GM23338 (cell line): ENCODE results near the gene ACD. TPM values are rescaled to one million over a fixed set of nuclear protein-coding genes. Genes with fewer than 3 reads are reported as not detected.

Experiments
- ATAC-seq: fragments of 200-7000 bp; cut with Tn5 transposase; 3 replicates; pipeline ENCODE4 v1.9.1; 2020
- DNase-seq: peaks from one replicate; pipeline ENCODE4 v3.0.0-alpha.2; 2015; ENCODE audit warnings: low spot score
- H2AFZ ChIP-seq: fragments of 200-600 bp; sonication (generic); 2 replicates; pipeline ENCODE4 v1.8.0; 2016; ENCODE audit warnings: antibody characterized with exemption, mild to moderate bottlenecking, moderate library complexity
- H3F3A ChIP-seq: fragments of 200-600 bp; sonication (generic); replicated peaks from 2 replicates; pipeline ENCODE4 v1.8.0; 2017; ENCODE audit warnings: antibody characterized with exemption, mixed run types, low read depth
- H3K27ac ChIP-seq: fragments of 200-600 bp; sonication (generic); 2 replicates; pipeline ENCODE4 v1.6.1; 2016; ENCODE audit warnings: low read depth
- H3K27me3 ChIP-seq: fragments of 200-600 bp; sonication (generic); 2 replicates; pipeline ENCODE4 v1.8.0; 2016; ENCODE audit warnings: mild to moderate bottlenecking, mixed run types, moderate library complexity; ENCODE audit not compliant: insufficient read depth
- H3K36me3 ChIP-seq: fragments of 200-600 bp; sonication (generic); 2 replicates; pipeline ENCODE4 v1.8.0; 2016; ENCODE audit warnings: mild to moderate bottlenecking; ENCODE audit not compliant: insufficient read depth
- H3K4me1 ChIP-seq: fragments of 200-600 bp; sonication (generic); 2 replicates; pipeline ENCODE4 v1.8.0; 2016; ENCODE audit warnings: mild to moderate bottlenecking, moderate library complexity; ENCODE audit not compliant: insufficient read depth
- H3K4me2 ChIP-seq: fragments of 200-600 bp; sonication (generic); 2 replicates; pipeline ENCODE4 v1.7.1; 2017; ENCODE audit warnings: mixed run types
- H3K4me3 ChIP-seq: fragments of 200-600 bp; sonication (generic); 2 replicates; pipeline ENCODE4 v1.6.1; 2016; ENCODE audit warnings: mixed run types
- H3K79me2 ChIP-seq: fragments of 200-600 bp; sonication (generic); replicated peaks from 2 replicates; pipeline ENCODE4 v1.8.0; 2017; ENCODE audit warnings: mild to moderate bottlenecking; ENCODE audit not compliant: insufficient read depth
- H3K9me2 ChIP-seq: fragments of 200-600 bp; sonication (generic); 2 replicates; pipeline ENCODE4 v1.8.0; 2017; ENCODE audit not compliant: insufficient read depth
- H4K20me1 ChIP-seq: fragments of 200-600 bp; sonication (generic); replicated peaks from 2 replicates; pipeline ENCODE4 v1.8.0; 2017; ENCODE audit warnings: mild to moderate bottlenecking; ENCODE audit not compliant: insufficient read depth
- H3K27ac Mint-ChIP-seq: 2 replicates; pipeline ENCODE4 v1.8.0; 2020; ENCODE audit warnings: inconsistent platforms, mild to moderate bottlenecking, moderate library complexity, mixed read lengths
- H3K27me3 Mint-ChIP-seq: 3 replicates; pipeline ENCODE4 v1.8.0; 2022; ENCODE audit warnings: low read depth, mild to moderate bottlenecking, moderate library complexity, mixed read lengths, inconsistent platforms; ENCODE audit not compliant: insufficient read depth, poor library complexity
- H3K36me3 Mint-ChIP-seq: 3 replicates; pipeline ENCODE4 v1.8.0; 2021; ENCODE audit warnings: low read depth, mild to moderate bottlenecking, inconsistent platforms, moderate library complexity, mixed read lengths
- H3K4me1 Mint-ChIP-seq: 3 replicates; pipeline ENCODE4 v1.8.0; 2020; ENCODE audit warnings: mild to moderate bottlenecking, inconsistent platforms, mixed read lengths
- H3K4me3 Mint-ChIP-seq: 3 replicates; pipeline ENCODE4 v1.8.0; 2021; ENCODE audit warnings: moderate library complexity, mild to moderate bottlenecking, inconsistent platforms, mixed read lengths
- H3K9me3 Mint-ChIP-seq: 3 replicates; pipeline ENCODE4 v1.8.0; 2020; ENCODE audit warnings: moderate library complexity, mild to moderate bottlenecking, inconsistent platforms, mixed read lengths
- CREB1 ChIP-seq: fragments of 250-450 bp; sonication (Bioruptor Pico); IDR thresholded peaks from 2 replicates; pipeline ENCODE4 v1.5.0; 2020; ENCODE audit warnings: low read depth, mild to moderate bottlenecking, moderate library complexity
- EZH2 ChIP-seq: fragments of 200-600 bp; sonication (generic); IDR thresholded peaks from one replicate; pipeline ENCODE4 v1.8.0; 2017; ENCODE audit warnings: antibody characterized with exemption, mild to moderate bottlenecking, low read depth; ENCODE audit not compliant: unreplicated experiment
- EZH2phosphoT487 ChIP-seq: fragments of 200-600 bp; sonication (generic); IDR thresholded peaks from one replicate; pipeline ENCODE4 v1.8.1; 2018; ENCODE audit warnings: antibody characterized with exemption; ENCODE audit not compliant: unreplicated experiment
- JUNB ChIP-seq: IDR thresholded peaks from one replicate; pipeline ENCODE4 v1.6.1; 2016; ENCODE audit warnings: antibody characterized with exemption; ENCODE audit not compliant: unreplicated experiment
- NANOG ChIP-seq: IDR thresholded peaks from 2 replicates; pipeline ENCODE4 v1.6.1; 2016; ENCODE audit warnings: antibody characterized with exemption, borderline replicate concordance
- POLR2AphosphoS5 ChIP-seq: IDR thresholded peaks from 2 replicates; pipeline ENCODE4 v1.6.1; 2016; ENCODE audit warnings: antibody characterized with exemption, low read depth
- STAT1 ChIP-seq: IDR thresholded peaks from one replicate; pipeline ENCODE4 v1.6.1; 2016; ENCODE audit warnings: antibody characterized with exemption; ENCODE audit not compliant: unreplicated experiment
- ZNF114 ChIP-seq: fragments of 250-450 bp; sonication (Bioruptor Pico); IDR thresholded peaks from 2 replicates; pipeline ENCODE4 v1.5.0; 2020; ENCODE audit warnings: mild to moderate bottlenecking, moderate library complexity
- ZNF331 ChIP-seq: fragments of 250-450 bp; sonication (Bioruptor Pico); IDR thresholded peaks from 2 replicates; pipeline ENCODE4 v1.5.0; 2020; ENCODE audit warnings: low read depth, mild to moderate bottlenecking, moderate library complexity
- polyA plus RNA-seq: library from polyadenylated mRNA; unstranded; fragments of >200 nt; fragmentation: Nextera tagmentation; extraction: Ambion mirVana; gene quantifications from 2 replicates; pipeline ENCODE4 v1.2.1, GENCODE V29; 2016
- total RNA-seq: library from RNA; depleted of rRNA; stranded (reverse); fragments of >200 nt; shearing (Covaris generic); gene quantifications from 2 replicates; pipeline ENCODE4 v1.2.3, GENCODE V29; 2014
- TF ChIP-seq, protein P1 (sequence below), 2 experiments: fragments of 200-600 bp in 1 of 2; sonication (generic) in 1 of 2; conservative IDR thresholded peaks; 2 replicates each; pipeline versions ENCODE4 v1.5.1 to v1.6.1; 2016 to 2017; ENCODE audit warnings: antibody characterized with exemption in 2 of 2, low read depth in 2 of 2, mild to moderate bottlenecking in 2 of 2, moderate library complexity in 1 of 2
- TF ChIP-seq, protein P2 (sequence below): IDR thresholded peaks from one replicate; pipeline ENCODE4 v1.6.1; 2018; ENCODE audit warnings: antibody characterized with exemption; ENCODE audit not compliant: unreplicated experiment
- TF ChIP-seq, protein P3 (sequence below): fragments of 250-450 bp; sonication (Bioruptor Pico); IDR thresholded peaks from 2 replicates; pipeline ENCODE4 v1.5.0; 2020; ENCODE audit warnings: mild to moderate bottlenecking, moderate library complexity
- TF ChIP-seq, protein P4 (sequence below): IDR thresholded peaks from 2 replicates; pipeline ENCODE4 v1.6.1; 2016; ENCODE audit warnings: antibody characterized with exemption

The ACD gene
- total and polyA plus RNA-seq, 2 experiments from 2014 or later: 38.7 to 51.7 TPM

DNA sequence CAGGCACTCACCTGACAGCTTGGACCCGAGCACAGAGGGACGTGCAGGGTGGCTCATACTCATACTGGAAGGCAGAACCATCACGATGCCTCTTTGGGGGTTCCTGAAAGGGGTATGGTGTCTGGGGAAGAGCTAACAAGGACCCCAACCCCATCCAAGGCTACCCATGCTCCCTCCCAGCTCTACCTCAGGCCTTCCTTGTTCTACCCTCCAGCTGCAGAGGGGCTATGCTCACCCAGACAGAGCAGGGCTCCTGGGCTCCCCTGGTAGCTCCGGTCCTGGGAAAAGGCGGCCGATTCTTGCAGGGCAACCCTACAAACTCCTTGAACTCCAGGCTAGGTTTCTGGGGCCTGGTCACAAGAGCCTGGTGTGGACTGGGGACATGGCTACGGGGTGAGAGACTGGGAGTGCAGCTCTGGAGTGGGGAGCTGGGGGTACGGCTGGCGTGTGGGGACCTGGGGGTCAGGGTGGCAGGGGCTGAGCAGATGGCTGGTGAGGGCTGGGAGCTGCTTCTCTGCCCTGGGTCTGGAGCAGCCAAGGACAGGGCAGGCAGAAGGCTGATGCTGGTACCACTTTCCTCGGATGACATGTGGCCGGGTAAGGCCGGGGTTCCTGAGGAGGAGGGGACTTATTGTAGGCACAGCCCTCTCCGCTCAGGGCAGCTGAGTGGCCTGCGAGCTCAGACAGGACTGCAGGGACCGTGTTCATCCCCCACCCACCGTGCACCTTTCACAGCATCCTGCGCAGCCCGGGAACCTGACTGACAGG is 2.1 kb downstream of the ACD start:
- no peaks in the 10 kb centered on the region; the same call in 2 of the 3 replicates for H3K9me3 Mint-ChIP-seq
- Histone ChIP-seq H3K9me2 (no peaks in the 10 kb centered on the region), H3K4me3 (no peak overlapping the region), H3K79me2 (no peaks in the 10 kb centered on the region), H3K4me2 (no peak overlapping the region), H4K20me1 (peaks cover 4% of the 10 kb centered on the region; the same call in 1 of the 2 replicates), H3K4me1 (peaks cover 7% of the 10 kb centered on the region; the same call in 1 of the 2 replicates), H3K27me3 (peaks cover 20% of the 10 kb centered on the region), H3K36me3 (no peaks in the 10 kb centered on the region), H3K27ac (no peak overlapping the region), H3F3A (peaks cover 18% of the 10 kb centered on the region), H2AFZ (no peak overlapping the region)
- no peak for ATAC-seq
- H3K27me3 Mint-ChIP-seq: peaks cover 39% of the 10 kb centered on the region
- TF ChIP-seq, protein P1, sequence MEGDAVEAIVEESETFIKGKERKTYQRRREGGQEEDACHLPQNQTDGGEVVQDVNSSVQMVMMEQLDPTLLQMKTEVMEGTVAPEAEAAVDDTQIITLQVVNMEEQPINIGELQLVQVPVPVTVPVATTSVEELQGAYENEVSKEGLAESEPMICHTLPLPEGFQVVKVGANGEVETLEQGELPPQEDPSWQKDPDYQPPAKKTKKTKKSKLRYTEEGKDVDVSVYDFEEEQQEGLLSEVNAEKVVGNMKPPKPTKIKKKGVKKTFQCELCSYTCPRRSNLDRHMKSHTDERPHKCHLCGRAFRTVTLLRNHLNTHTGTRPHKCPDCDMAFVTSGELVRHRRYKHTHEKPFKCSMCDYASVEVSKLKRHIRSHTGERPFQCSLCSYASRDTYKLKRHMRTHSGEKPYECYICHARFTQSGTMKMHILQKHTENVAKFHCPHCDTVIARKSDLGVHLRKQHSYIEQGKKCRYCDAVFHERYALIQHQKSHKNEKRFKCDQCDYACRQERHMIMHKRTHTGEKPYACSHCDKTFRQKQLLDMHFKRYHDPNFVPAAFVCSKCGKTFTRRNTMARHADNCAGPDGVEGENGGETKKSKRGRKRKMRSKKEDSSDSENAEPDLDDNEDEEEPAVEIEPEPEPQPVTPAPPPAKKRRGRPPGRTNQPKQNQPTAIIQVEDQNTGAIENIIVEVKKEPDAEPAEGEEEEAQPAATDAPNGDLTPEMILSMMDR (conservative IDR thresholded peaks at IDR 0.05; ENCODE audit: low read depth in 2 of 2): no peak
- TF ChIP-seq POLR2AphosphoS5 (no peak), JUNB (no peak), NANOG (no peak), CREB1 (no peak), STAT1 (no peak), EZH2 (no peak), ZNF331 (CRISPR knock-in tag) (no peak), EZH2phosphoT487 (no peak), ZNF114 (CRISPR knock-in tag) (no peak)
- TF ChIP-seq, protein P2, sequence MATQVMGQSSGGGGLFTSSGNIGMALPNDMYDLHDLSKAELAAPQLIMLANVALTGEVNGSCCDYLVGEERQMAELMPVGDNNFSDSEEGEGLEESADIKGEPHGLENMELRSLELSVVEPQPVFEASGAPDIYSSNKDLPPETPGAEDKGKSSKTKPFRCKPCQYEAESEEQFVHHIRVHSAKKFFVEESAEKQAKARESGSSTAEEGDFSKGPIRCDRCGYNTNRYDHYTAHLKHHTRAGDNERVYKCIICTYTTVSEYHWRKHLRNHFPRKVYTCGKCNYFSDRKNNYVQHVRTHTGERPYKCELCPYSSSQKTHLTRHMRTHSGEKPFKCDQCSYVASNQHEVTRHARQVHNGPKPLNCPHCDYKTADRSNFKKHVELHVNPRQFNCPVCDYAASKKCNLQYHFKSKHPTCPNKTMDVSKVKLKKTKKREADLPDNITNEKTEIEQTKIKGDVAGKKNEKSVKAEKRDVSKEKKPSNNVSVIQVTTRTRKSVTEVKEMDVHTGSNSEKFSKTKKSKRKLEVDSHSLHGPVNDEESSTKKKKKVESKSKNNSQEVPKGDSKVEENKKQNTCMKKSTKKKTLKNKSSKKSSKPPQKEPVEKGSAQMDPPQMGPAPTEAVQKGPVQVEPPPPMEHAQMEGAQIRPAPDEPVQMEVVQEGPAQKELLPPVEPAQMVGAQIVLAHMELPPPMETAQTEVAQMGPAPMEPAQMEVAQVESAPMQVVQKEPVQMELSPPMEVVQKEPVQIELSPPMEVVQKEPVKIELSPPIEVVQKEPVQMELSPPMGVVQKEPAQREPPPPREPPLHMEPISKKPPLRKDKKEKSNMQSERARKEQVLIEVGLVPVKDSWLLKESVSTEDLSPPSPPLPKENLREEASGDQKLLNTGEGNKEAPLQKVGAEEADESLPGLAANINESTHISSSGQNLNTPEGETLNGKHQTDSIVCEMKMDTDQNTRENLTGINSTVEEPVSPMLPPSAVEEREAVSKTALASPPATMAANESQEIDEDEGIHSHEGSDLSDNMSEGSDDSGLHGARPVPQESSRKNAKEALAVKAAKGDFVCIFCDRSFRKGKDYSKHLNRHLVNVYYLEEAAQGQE: no peak
- TF ChIP-seq, protein P3, sequence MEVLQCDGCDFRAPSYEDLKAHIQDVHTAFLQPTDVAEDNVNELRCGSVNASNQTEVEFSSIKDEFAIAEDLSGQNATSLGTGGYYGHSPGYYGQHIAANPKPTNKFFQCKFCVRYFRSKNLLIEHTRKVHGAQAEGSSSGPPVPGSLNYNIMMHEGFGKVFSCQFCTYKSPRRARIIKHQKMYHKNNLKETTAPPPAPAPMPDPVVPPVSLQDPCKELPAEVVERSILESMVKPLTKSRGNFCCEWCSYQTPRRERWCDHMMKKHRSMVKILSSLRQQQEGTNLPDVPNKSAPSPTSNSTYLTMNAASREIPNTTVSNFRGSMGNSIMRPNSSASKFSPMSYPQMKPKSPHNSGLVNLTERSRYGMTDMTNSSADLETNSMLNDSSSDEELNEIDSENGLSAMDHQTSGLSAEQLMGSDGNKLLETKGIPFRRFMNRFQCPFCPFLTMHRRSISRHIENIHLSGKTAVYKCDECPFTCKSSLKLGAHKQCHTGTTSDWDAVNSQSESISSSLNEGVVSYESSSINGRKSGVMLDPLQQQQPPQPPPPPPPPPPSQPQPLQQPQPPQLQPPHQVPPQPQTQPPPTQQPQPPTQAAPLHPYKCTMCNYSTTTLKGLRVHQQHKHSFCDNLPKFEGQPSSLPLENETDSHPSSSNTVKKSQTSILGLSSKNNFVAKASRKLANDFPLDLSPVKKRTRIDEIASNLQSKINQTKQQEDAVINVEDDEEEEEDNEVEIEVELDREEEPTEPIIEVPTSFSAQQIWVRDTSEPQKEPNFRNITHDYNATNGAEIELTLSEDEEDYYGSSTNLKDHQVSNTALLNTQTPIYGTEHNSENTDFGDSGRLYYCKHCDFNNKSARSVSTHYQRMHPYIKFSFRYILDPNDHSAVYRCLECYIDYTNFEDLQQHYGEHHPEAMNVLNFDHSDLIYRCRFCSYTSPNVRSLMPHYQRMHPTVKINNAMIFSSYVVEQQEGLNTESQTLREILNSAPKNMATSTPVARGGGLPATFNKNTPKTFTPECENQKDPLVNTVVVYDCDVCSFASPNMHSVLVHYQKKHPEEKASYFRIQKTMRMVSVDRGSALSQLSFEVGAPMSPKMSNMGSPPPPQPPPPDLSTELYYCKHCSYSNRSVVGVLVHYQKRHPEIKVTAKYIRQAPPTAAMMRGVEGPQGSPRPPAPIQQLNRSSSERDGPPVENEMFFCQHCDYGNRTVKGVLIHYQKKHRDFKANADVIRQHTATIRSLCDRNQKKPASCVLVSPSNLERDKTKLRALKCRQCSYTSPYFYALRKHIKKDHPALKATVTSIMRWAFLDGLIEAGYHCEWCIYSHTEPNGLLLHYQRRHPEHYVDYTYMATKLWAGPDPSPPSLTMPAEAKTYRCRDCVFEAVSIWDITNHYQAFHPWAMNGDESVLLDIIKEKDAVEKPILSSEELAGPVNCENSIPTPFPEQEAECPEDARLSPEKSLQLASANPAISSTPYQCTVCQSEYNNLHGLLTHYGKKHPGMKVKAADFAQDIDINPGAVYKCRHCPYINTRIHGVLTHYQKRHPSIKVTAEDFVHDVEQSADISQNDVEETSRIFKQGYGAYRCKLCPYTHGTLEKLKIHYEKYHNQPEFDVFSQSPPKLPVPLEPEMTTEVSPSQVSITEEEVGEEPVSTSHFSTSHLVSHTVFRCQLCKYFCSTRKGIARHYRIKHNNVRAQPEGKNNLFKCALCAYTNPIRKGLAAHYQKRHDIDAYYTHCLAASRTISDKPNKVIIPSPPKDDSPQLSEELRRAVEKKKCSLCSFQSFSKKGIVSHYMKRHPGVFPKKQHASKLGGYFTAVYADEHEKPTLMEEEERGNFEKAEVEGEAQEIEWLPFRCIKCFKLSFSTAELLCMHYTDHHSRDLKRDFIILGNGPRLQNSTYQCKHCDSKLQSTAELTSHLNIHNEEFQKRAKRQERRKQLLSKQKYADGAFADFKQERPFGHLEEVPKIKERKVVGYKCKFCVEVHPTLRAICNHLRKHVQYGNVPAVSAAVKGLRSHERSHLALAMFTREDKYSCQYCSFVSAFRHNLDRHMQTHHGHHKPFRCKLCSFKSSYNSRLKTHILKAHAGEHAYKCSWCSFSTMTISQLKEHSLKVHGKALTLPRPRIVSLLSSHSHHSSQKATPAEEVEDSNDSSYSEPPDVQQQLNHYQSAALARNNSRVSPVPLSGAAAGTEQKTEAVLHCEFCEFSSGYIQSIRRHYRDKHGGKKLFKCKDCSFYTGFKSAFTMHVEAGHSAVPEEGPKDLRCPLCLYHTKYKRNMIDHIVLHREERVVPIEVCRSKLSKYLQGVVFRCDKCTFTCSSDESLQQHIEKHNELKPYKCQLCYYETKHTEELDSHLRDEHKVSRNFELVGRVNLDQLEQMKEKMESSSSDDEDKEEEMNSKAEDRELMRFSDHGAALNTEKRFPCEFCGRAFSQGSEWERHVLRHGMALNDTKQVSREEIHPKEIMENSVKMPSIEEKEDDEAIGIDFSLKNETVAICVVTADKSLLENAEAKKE (CRISPR knock-in tag): no peak
- TF ChIP-seq, protein P4, sequence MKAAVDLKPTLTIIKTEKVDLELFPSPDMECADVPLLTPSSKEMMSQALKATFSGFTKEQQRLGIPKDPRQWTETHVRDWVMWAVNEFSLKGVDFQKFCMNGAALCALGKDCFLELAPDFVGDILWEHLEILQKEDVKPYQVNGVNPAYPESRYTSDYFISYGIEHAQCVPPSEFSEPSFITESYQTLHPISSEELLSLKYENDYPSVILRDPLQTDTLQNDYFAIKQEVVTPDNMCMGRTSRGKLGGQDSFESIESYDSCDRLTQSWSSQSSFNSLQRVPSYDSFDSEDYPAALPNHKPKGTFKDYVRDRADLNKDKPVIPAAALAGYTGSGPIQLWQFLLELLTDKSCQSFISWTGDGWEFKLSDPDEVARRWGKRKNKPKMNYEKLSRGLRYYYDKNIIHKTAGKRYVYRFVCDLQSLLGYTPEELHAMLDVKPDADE: no peak
- no peak overlapping the region for H3K27ac Mint-ChIP-seq
- H3K4me3 Mint-ChIP-seq: no peak overlapping the region
- peaks cover 6% of the 10 kb centered on the region for H3K36me3 Mint-ChIP-seq
- DNase-seq: no peak
- H3K4me1 Mint-ChIP-seq: peaks cover 12% of the 10 kb centered on the region; the same call in 2 of the 3 replicates
